ENCODE data around the gene ABCA6.

DNA sequence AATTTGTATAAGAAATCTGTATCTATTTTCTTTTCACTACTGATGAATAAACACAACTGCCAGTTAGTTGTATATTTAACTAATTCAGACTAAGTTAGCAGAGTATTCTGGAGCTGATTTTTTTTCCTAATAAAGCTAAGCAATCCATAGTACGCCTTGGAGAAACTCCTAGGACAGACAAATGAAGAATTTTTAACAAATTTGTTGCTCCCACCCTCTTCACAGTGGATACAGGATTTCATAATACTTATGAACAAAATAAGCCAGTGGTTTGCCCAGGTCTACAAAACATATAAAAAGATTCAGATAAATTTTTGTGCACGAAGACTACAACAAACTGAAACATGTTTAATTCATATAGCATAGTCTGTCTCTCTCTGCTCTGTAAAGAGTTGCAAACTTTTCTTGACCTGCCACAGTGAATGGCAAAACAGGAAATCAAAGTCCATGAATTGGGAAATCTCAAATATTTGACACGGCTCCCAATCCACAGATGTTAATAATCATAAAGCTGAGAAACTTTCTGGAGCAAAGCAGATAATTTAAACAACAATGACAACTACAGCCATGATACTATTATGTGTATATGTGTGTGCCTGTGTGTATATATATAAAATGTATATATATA is 594 bp upstream of the ABCA6 start:
- no peak for TF ChIP-seq RAD21 (IDR thresholded peaks at IDR 0.05; ENCODE audit: low read depth)
- TF ChIP-seq, protein P1, sequence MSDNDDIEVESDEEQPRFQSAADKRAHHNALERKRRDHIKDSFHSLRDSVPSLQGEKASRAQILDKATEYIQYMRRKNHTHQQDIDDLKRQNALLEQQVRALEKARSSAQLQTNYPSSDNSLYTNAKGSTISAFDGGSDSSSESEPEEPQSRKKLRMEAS (IDR thresholded peaks at IDR 0.05): no peak
- TF ChIP-seq, protein P2, sequence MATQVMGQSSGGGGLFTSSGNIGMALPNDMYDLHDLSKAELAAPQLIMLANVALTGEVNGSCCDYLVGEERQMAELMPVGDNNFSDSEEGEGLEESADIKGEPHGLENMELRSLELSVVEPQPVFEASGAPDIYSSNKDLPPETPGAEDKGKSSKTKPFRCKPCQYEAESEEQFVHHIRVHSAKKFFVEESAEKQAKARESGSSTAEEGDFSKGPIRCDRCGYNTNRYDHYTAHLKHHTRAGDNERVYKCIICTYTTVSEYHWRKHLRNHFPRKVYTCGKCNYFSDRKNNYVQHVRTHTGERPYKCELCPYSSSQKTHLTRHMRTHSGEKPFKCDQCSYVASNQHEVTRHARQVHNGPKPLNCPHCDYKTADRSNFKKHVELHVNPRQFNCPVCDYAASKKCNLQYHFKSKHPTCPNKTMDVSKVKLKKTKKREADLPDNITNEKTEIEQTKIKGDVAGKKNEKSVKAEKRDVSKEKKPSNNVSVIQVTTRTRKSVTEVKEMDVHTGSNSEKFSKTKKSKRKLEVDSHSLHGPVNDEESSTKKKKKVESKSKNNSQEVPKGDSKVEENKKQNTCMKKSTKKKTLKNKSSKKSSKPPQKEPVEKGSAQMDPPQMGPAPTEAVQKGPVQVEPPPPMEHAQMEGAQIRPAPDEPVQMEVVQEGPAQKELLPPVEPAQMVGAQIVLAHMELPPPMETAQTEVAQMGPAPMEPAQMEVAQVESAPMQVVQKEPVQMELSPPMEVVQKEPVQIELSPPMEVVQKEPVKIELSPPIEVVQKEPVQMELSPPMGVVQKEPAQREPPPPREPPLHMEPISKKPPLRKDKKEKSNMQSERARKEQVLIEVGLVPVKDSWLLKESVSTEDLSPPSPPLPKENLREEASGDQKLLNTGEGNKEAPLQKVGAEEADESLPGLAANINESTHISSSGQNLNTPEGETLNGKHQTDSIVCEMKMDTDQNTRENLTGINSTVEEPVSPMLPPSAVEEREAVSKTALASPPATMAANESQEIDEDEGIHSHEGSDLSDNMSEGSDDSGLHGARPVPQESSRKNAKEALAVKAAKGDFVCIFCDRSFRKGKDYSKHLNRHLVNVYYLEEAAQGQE (IDR thresholded peaks at IDR 0.05; ENCODE audit: low read depth): no peak
- no peak for TF ChIP-seq CEBPB (IDR thresholded peaks at IDR 0.05)
- no peak for TF ChIP-seq FOXM1 (IDR thresholded peaks at IDR 0.05; ENCODE audit: borderline replicate concordance, low read depth)
- no peak for TF ChIP-seq TCF12 (IDR thresholded peaks at IDR 0.05; ENCODE audit: low read depth)
- no peak for TF ChIP-seq CREB1 (IDR thresholded peaks at IDR 0.05; ENCODE audit: low read depth)
- no peak for TF ChIP-seq YY1 (IDR thresholded peaks at IDR 0.05; ENCODE audit: low read depth)
- TF ChIP-seq EP300 (IDR thresholded peaks at IDR 0.05; ENCODE audit: borderline replicate concordance): no peak
- no peak for TF ChIP-seq TEAD4 (IDR thresholded peaks at IDR 0.05)
- no peak for TF ChIP-seq ZBTB7A (IDR thresholded peaks at IDR 0.05; ENCODE audit: low read depth)
- TF ChIP-seq TAF1 (IDR thresholded peaks at IDR 0.05; ENCODE audit: low read depth): no peak
- no peak for TF ChIP-seq NFIC (IDR thresholded peaks at IDR 0.05)
- no peak for TF ChIP-seq EGR1 (IDR thresholded peaks at IDR 0.05)
